GM18867 (cell line): Measurements from ENCODE around the gene MYO6.
A peak's percentile ranks its signal among the peaks of the same experiment; 100 is the strongest.
"Not testable (repeated sequence)": the region's sequence is repeated elsewhere in the genome, so short reads cannot be mapped to it uniquely, and the experiment has no call there.

ENCODE experiments used
- ATAC-seq: cut with Tn5 transposase; IDR thresholded peaks from one replicate; pipeline ENCODE4 v1.9.1; 2021; ENCODE audit warnings: mild to moderate bottlenecking, moderate library complexity; ENCODE audit not compliant: unreplicated experiment

Gene MYO6

DNA sequence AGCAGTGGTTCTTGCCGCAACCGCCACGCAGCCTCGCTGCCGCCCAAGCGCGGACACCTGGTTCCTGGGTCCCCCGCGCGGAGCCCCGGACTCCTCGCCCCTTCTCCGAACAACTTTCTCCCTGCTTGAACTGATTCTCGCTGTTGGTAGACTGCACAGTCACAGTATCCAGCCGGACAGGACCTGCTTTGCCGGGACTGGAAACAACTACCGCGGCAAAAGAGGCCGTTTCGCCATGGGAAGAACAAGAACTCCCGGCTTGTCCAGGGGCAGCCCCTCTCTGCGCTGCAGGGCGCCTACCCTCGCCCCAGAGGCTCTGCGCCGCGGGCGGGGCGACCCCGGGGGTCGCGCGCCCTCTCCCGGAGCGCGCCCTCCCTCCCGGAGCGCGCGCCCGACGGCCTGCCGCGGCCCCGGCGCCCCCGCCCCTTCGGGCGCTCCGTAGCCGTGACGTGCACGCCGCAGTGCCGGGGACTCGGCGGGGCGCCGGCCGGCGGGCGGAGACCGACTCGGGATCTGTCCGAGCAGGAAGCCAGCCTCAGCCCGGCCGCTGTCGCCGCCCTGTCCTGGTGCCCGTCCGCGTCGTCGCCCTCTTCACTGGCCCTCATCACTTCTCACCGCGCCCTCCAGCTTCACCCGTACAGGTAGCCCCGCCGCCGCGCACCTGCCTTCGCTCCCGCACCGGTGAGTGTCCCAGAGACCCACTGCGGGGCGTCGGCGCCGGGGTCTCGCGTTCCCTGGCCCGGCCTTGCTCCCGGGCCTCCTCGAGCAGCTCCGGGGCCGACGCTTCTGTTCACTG is at the start of gene MYO6:
MYO6 (plus strand) TSS at position 497 of the 796 bp plus-strand sequence. CDS start 68,309 bp downstream, outside the sequence.
- ATAC-seq, result peak; percentile 87

- not testable (repeated sequence) for ATAC-seq
Observed at GRCh38 chr6:75708334-75708733, 40.7 kb upstream of the MYO6 start.

DNA sequence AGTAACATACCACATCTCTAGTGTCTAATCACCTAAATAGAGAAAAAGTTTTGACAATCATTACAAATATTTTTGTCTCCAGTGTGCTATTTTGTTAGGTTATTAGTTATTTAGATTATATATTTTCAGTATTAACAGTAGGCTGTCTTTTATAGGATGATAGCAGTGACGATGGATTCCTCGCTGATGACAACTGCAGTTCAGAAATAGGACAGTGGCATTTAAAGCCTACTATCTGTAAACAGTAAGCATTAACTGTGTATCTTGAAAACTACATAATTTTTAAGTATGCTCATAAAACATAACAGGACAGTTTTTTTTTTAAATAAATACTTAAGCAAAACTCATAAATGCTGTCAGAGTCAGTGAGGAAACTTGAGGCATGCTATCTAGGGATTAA is 37.9 kb upstream of the MYO6 start:
- ATAC-seq, result no peak

DNA sequence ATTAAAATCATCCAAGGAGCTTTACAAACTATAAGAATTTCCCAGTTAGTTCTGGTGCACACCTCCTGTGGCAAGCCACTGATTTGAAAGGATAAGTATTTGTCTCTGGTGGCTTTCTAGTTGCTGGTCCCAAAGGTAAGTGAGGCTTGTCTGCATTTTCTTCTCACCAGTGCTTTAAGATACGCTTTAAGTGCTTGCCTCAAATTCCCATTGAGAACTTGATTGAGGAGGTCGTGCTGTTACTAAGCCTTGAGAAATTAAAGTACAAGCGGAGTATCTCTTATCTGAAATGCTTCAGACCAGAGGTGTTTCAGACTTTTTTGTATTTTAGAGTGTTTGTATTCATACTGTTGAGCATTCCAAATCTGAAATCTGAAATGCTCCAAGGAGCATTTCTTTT is 29.9 kb upstream of the MYO6 start:
- ATAC-seq, result no peak

DNA sequence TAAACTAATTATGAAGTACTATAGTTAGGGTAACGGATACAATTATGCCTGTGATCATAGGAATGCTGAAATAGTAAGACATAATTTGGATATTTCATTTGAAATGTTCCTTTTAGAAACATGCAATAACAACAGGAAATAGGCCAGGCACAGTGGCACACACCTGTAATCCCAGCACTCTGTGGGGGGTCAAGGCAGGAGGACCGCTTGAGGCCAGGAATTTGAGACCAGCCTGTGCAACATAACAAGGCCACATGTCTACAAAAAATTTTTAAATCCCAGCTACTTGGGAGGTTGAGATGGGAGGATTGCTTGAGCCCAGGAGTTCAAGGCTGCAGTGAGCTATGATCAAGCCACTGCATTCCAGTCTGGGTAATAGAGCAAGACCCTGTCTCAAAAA is 25.7 kb upstream of the MYO6 start:
- no peak for ATAC-seq

- no peak for ATAC-seq
Observed at GRCh38 chr6:75727206-75727605, 21.8 kb upstream of the MYO6 start.

DNA sequence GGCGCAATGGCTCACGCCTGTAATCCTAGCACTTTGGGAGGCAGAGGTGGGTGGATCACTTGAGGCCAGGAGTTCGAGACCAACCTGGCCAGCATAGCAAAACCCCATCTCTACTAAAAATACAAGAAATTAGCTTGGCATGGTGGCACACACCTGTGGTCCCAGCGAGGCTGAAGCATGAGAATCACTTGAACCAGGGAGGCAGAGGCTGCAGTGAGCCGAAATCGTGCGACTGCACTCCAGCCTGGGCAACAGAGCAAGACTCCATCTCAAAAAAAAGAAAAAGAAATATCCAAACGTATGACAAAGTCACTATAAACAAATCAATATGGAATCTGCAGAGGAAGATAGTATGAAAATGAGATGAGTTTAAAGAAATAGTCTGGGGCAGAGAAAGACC is 18.0 kb upstream of the MYO6 start:
- not testable (repeated sequence) for ATAC-seq

DNA sequence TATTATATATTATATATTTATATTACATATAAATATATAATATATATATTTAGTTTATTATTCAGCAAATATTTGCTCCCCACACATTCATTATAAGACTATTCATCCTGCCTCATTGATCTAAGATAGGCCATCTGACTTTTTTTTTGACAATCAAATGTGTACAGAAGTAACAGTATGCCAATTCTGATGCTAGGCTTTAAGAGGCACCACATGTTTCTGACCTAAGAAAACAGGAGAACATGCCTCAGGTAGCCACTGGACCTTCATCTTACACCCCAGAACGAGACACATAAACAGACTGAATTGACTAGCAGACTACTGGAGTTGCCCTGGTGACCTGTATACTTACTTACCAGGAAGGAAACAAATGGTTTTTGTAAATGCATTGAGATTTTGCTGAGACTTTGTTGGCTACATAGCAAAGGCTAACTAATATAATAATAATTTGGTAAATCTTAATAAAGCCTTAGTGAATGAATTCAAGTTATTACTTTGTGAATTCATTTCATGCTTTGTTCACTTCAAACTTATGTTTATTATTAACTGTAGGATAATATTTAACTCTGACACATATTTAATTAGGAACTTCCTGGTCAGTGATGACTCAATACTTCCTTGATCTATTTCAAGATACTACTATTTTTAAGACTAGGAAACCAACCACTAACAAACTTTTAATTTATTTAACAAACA is 13.4 kb upstream of the MYO6 start:
- ATAC-seq, result peak; percentile 93

GRCh38 chr6:75743971-75744370 is 5.1 kb upstream of the MYO6 start:
- no peak for ATAC-seq

GRCh38 chr6:75745404-75745803 is 3.6 kb upstream of the MYO6 start:
- ATAC-seq, result no peak

GRCh38 chr6:75746221-75746620 is 2.8 kb upstream of the MYO6 start:
- no peak for ATAC-seq

DNA sequence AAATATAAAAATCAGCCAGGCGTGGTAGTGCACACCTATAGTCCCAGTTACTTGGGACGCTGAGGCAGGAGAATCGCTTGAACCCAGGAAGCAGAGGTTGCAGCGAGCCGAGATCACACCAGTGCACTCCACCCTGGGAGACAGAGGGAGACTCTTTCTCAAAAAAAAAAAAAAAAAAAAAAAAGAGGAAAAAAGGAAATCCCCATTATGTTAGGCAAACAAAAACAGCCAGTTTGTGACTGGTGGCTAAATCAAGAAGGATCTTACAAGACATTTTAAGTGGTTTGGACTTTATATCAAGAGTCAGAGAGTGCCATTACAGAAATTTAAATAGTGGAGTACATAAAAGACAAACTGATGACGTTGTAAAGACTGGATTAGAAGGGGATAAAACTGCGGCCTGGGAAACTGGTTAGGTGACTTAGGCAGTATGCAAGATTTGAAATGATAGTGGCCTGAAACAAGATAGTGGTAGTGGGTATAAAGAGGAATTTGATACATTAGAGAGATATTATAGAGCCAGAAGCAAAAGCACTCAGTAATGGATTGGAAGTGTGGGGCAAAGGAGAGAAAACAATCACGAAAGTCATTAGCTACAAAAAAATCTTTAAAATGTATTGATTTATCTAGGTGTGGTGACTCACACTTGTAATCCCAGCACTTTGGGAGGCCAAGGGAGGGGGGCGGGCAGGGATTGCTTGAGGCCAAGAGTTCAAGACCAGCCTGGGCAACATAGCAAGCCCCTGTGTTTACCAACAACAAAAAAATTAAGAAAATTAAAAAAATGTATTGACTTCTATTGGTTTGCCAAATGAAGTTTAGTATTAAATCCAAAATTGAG is 1.7 kb upstream of the MYO6 start:
- no peak for ATAC-seq

- peak; percentile 1 for ATAC-seq
Observed at GRCh38 chr6:75748003-75748742, 866 bp upstream of the MYO6 start.

- no peak for ATAC-seq
Observed at GRCh38 chr6:75751443-75751842, 2.4 kb downstream of the MYO6 start.

DNA sequence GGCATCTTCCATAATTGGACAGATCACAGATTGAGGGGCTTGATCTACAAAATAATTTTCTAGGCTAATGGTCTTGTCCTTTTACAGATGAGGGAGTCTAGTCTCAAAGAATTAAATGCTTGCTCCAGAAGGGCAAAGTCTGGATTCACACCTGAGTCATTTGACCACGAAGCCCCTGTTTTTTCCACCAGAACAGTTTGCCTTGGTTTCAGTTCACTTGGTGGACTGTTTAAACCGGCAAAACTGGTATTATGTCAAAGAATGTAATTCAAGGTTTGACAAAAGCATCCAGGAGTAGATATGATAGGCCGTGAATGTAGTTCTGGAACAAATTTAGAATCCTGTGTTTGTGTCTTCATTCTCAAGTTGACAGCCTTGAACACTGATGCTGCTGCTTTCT is 3.3 kb downstream of the MYO6 start:
- no peak for ATAC-seq

GRCh38 chr6:75755704-75756103 is 6.7 kb downstream of the MYO6 start:
- ATAC-seq, result no peak

GRCh38 chr6:75757295-75757694 is 8.3 kb downstream of the MYO6 start:
- ATAC-seq, result no peak

DNA sequence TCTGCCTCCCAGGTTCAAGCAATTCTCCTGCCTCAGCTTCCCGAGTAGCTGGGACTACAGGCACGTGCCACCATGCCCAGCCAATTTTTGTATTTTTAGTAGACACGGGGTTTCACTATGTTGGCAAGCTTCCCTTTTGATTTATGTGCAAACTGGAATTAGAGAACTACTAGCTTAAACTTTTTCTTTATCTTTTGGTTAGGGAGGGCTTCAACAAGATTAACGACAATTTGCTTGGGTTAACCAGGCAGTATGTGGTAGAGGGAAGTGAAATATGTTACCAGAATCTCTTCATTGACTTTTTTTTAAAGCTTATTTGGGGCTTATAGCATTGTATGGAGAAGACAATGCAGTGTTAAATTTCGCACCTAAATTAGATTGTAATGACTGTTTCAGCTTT is 9.0 kb downstream of the MYO6 start:
- no peak for ATAC-seq

DNA sequence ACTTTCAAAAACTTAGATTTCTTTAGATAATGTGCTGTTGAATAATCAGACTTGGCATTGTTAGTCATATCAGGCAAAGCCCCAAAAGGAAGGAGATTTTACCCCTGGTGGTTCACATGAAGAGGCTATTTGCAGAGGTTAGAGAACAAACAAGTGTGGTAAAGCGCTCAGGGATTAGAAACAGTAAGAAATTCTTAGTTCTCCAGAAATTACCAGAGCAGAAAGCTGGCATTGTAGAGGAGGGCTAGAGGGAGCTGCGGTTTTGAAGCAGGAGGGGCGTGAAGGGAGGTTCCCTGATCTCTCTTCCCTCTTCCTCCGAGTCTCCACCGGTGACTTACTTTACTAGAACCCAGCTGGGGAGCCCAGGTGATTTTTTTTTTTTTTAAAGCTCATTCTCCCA is 10.2 kb downstream of the MYO6 start:
- ATAC-seq, result no peak

- ATAC-seq, result no peak
Observed at GRCh38 chr6:75760320-75760719, 11.3 kb downstream of the MYO6 start.

GRCh38 chr6:75761489-75761888 is 12.4 kb downstream of the MYO6 start:
- ATAC-seq, result no peak
